ACHN (cell line): ENCODE measurements around the gene MACF1.
"Not testable (repeated sequence)": the region's sequence is repeated elsewhere in the genome, so short reads cannot be mapped to it uniquely, and the experiment has no call there.

Experiments
- DNase-seq: peaks from one replicate; pipeline ENCODE4 v3.0.0-alpha.2; 2015
- in situ Hi-C: cut with HindIII; loops from 2 replicates; pipeline ENCODE4 v1.10.0; 2017; ENCODE audit warnings: low sequenced_read_pairs, low pct_ligation_motif_present, low pct_unique_long_range_greater_than_20kb

MACF1 gene

DNA sequence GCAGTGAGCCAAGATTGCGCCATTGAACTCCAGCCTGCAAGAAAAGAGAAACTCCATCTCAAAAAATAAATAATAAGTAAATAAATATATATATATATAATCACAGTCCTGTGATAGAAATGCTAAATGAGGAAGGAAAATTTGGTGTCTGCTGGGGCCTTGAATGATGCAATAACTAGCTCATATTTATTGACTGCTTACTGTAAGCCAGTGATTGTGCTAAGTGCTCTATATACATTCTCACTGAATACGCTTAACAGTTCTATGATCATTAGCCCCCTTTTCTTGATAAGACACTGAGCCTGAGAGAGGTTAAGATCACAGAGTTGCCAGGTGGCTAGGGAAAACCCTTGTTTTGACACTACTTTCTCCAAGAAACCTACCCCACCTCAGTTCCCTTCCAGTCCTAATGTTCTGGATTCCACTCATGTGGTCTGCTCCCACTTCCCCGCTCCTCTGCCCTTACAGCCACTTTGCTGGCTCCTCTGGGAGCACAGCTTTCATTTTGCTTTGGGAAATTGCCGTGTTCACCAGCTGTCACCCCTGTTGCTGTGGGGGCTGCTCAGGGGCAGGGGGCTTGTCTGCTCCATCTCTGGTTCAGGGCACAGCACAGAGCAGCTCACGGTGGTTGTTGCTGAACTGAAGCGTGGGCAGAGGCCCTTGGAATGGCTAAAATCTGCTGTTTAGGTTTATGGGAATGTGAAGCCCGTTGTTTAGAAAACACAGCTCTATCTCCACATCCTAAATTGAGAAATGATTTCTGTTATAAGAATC, 284.5 kb downstream of the MACF1 start:
- in situ Hi-C loops = no loop called here
- DNase-seq = no peak

DNA sequence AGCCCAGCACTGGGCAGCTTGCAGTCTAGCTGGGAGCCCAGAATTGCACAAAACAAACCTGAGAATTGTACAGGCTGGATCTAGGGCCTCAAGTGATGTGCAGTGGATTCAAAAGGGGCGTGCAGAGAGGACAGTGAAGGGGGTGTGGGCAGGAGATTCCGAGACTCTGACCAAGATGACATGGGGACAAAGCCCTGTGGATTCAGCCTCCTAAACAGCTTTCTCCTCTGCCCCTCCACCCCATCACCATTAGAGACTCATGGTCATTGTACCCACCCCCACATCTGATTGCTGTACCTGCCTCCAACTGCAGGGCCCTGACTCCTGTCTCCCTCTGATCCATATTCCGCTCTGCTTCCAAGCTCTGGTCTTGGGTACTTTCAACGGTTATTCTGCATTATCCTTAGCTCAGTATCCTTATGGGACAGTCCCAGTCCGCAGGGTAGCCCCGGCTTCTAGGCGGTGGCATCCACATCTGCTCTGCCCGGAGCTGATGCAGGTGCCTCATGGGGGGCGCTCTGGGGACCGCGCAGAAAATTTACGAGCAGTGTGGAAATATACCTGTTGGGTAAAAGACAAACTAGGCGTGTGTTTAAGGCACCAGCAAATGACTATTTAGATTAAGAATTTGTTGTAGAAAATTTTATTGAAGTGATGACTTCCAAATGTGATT, 285.2 kb downstream of the MACF1 start:
- no peak for DNase-seq
- in situ Hi-C loops = no loop called here

DNA sequence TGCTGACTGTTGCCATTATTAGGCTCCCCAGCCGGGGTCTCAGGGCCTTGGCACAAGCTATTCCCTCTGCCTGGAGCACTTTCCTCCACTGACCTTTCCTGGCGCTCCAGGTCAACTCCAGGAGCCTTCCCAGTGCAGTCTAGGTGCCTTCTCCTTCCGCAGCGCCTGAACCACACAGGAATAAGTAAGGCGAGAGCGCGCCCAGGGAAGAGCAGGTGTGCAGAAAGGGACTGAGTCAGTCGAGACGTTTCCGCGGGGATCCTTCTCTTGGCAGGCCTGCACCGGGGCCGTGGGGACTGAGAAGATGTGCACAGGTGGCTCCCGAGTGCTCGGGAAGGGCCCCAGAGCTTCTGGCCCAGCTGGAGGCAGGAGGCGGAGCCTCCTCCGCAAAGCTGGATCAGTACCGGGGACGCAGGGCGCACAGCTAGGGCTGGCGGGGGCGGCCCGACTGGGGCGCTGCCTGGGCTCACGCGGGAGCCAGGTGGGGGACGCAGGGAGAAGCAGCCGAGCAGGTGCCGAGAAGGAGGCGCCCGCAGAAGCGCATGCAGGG, 286.2 kb downstream of the MACF1 start:
- in situ Hi-C loops = no loop called here
- DNase-seq = no peak

DNA sequence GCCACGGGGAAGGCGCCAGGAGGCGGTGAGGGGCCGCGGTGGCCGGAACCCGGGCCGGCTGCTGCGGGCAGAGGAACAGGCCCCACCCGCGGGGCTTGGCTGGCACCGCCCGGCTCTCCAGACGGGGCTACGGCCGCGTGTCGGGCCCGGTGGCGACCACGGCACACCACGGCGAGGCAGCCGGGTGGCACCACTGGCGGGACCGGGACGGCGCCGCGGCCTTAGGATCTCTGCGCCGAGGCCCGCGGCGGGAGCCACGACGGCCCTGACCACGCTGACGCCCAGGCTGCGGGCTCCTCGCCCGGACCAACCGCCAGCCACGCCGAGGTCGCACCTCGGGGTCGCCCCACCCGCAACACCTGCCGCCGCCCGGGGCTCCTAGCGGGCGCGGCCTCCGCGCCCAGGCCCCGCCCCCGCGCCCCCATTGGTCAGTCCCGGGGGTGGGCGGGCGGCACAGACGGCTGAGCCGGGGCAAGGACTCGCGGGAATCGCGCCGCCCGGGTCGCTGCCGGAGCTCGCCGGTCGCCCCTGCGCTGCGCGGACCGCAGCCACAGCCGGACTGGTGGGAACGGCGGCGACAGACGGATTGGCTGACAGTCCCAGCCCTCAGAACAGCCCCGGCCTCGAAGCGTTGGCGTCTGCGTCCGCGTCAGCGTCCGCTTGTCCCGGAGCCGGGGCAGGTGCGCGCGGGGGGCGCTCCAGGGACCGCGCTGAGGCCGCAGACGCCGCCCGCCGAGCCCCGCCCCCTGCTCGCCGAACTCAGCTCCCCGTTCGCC, 286.8 kb downstream of the MACF1 start, which contains the start of gene BMP8A:
Gene BMP8A, plus strand, starts transcription at position 491 of the 776 bp plus-strand sequence. CDS start 356 bp downstream, outside the sequence.
- DNase-seq = peak; percentile 53
- in situ Hi-C loops = no loop called here

DNA sequence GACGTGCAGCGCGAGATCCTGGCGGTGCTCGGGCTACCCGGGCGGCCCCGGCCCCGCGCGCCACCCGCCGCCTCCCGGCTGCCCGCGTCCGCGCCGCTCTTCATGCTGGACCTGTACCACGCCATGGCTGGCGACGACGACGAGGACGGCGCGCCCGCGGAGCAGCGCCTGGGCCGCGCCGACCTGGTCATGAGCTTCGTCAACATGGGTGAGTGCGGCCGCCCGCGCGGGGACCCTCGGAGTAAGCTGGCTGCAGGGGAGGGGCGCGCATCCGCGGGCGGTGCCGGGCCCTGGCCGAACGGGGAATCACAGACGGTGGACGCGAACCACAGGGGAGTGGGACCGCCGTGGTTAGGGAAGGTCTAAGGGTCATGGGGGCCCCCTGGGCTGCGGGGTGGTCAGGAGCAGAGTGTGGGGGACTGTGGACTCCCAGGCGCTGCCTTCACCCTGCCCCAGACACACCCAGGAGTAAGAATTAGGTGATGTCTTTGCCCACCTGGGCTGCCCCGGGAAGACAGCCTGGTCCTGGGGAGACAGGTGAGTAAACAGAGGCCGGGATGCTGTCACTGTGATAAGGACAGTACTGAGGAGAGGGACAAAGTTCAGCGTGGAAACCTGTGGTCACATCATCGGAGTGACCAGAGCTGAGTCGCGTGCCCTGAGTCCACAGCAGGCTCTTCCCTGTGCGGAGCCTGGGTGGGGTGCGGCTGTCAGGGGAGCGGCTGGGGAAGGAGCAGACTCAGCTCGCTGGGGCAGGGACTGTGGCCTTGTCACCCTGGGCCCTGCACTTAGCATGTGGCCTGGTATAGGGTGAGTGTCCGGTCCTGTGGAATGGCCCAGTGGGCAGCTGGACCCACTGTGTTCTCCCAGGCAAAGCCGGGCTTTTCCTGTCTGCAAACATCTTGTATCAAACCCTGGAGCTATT, 287.9 kb downstream of the MACF1 start:
- DNase-seq, in situ Hi-C loops: not testable (repeated sequence)

DNA sequence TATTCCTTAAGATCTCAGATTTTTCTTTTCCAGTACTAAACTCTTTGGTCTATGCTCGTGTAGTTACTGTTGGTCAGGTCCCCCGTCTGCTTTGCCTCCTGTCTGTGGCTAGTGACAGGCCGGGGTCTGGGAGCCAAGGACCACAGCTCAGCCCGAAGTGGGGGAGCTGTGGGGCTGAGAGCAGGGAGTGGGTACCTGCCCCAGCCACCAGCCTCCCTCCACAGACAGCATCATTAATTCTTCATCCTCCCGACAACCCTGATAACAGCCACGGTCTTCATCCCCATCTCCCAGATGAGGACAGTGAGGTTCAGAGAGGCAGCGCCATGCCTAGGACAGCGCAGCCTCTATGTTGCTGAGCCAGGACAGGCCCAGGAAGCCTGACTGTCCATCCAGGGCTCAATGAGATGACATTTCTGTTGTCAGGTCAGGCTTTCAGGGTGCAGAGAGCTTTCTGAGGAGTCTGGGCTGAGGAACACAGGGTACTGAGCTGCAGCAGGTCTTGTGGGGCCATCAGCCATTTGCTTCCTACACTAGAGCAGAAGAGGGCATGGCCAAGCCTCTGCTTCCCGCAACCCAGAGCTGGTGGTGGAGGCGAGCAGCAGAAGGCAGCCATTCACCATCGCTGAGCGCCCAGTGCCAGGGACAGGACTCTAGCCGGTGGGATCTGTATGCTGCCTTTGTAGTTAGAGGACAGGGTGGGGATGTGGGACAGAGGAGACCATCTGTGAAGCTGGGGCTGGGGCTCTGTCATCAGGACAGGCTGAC, 288.7 kb downstream of the MACF1 start:
- DNase-seq, in situ Hi-C loops: not testable (repeated sequence)

DNA sequence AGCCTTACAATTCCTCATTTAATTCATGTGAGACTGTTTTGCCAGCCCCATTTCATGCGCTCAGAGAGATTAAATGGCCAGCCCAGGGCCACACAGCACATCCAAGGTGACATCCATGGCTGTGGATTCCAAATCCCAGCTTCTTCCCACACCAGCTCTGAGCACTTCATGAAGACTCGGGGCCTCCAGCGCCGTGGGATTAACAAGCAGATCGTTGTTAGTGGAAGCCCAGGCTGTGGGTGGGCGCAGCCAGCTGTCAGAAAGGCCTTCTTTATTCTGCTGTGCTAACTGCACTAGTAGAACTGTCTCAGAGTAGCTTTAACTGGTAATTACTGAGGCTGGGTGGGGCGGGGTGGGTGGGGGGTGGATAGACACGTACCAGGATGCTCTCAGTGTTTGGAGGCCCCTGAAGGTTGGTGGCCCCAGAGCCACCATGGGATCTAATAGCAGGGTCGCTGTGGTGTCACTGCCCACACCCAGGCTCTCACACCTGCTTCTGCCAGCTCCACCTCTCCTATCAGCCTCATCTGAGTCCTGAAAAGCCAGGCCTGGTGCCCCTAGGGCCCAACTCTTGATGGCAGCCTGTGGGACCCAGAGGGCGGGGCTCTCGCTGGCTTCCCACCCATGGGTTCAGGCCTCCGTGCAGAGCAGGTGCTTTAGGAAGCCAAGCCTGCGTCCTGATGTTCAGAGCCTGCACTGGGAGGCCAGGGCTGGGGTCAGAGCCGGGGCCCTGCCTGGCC, 290.3 kb downstream of the MACF1 start:
- in situ Hi-C loops = no loop called here
- no peak for DNase-seq

DNA sequence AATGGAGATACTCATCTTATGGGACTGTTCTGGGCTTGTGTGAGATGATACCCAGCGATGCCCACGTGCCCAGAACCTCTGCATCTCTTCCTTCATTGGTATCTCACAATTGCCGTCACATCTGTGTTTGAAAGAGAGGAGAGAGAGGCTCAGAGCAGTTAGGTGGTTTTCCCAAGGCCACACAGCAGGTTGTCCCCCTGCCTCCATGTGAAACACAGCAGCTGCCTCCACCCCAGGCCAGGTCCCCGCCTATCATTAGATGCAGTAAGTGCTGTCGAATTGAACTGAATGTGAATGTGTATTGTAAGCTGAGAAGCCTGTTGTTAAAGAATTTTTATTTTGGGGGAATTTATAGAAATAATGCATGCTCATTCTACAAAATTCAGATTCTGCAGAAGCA, 292.0 kb downstream of the MACF1 start:
- DNase-seq, in situ Hi-C loops: not testable (repeated sequence)

DNA sequence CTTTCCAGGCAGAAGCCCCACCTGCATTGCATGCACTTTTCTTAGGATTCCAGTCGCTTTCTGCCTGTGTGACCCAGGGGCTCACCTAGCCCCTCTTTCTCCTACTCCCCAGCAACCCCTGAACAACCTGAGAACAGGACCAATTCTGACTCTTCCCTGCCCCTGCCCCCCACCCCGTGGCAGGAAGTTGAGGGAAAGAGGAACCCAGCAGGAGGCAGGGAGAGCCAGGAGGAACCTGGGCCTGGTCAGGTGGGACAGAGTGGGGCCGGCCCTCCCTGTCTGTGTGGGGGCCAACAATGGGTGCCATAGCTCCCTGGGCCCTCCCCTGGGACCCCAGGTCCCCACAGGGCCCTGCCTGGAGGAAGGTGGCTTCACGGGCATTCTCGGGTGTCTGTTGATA, 293.1 kb downstream of the MACF1 start:
- in situ Hi-C loops = no loop called here
- DNase-seq = no peak

DNA sequence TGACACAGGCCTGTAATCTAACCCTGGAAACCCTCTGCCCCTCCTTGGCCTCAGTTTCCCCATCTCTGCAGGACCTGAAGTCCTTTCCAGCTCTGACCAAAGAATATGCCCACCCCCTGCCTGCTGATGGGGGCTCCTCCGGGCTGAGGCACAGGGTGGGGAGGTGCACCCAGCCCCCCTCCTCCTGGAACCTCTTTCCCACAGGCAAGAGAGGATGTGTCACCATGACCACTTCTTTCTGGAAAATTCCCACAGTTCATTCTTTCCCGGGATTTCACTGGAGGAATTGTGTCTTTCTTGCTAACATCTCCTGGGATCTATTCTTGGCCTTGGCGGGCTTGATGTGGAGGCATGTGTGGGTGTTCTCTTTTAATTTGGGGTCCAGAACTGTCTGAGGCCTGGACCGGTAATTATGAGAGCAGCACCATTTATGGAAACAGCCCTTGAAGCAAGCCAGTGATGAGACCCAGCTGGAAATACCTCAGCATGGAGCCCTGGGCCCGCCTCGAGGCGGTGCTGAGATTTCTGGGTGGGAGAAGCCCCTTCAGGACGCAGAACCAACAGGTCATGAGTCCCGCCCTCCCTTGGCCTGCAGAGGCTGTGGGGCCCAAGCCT, 293.7 kb downstream of the MACF1 start:
- not testable (repeated sequence) for DNase-seq

DNA sequence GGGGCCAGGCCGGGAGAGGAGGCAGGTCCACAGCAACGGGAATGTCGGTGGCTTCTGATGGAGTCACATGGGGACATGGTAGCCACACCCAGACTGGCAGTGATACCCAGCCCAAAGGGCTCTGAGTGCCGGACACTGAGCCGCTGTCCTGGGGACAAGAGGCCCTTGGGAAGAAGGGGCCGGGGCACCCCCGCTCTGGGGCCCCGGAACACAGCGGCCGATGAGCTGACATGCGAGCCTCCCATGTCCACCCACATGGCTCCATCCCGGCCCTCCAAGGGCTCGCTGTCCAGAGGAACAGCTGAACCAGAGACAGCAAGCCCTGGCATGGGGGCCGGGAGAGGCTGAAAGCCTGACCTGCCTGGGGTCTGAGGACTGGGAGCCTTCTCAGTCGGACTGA, 294.3 kb downstream of the MACF1 start:
- DNase-seq, in situ Hi-C loops: not testable (repeated sequence)

More for the DNA sequence above, 293.7 kb downstream of the MACF1 start:
- in situ Hi-C loops = not testable (repeated sequence)

DNA sequence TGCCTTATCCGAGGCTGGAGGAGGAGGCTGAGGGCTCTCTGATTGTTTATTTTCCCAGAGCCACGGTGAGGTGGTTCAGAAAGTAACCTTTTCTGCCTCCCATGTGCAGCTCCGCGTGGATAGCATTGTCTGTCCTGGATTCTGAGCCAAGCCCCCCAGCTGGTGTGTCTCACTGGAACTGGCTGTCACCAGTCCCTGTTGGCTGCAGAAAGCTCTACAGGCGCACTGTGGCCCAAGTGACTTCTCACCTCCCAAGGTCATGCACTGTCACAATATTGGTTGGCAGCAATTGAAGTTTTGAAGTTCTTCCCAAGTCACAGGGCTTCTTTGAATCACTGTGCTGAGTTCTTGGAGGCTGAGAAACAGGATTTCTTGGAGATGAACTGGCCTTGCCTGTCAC, 295.2 kb downstream of the MACF1 start:
- in situ Hi-C loops = no loop called here
- no peak for DNase-seq

DNA sequence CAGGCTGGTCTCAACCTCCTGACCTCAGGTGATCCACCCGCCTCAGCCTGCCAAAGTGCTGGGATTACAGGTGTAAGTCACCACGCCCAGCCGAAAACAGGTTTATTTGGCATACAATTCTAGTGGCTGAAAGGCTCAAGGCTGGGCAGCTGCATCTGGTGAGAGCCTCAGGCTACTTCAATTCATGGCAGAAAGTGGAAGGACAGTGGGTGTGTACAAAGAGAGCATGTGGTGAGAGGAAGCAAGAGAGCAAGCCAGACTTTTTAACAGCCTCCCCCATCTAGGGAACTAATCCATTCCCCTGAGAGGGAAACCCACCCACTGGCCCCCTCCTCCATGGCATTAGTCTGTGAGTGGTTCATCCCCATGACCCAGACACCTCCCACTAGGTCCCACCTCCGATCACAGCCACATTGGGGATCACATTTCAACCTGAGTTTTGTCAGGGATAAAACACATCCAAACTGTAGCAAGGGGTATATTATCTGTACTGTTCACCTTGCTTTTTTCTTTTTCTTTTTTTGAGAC, 296.4 kb downstream of the MACF1 start:
- no peak for DNase-seq

DNA sequence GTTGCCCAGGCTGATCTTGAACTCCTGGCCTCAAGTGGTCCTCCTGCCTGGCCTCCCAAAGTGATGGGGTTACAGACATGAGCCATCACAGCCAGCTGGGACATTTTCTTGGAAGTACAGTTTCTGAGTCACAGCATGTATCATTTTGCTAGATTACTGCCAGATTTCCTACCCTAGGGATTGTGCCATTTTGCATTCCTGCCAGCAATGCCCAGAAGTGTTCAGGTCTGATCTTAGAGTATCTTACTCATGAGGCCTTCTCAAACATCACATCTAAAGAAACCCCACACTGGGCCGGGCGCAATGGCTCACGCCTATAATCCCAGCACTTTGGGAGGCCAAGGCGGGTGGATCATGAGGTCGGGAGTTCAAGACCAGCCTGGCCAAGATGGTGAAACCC, 297.2 kb downstream of the MACF1 start:
- in situ Hi-C loops = no loop called here
- DNase-seq = no peak

More for the DNA sequence above, 296.4 kb downstream of the MACF1 start:
- in situ Hi-C loops = no loop called here

DNA sequence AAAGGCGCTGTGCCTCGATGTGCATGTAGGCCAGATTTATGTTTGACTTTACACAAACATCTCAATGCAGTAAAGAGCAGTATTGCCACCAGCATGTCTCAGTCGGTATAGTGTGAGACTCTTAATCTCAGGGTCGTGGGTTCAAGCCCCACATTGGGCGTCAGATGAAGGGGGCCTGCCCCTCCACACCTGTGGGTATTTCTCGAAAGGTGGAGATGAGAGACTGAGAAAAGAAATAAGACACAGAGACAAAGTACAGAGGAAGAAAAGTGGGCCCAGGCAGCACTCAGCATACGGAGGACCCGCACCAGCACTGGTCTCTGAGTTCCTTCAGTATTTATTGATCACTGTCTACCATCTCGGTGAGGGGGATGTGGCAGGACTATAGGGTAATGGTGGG, 299.9 kb downstream of the MACF1 start:
- in situ Hi-C loops, DNase-seq: not testable (repeated sequence)

DNA sequence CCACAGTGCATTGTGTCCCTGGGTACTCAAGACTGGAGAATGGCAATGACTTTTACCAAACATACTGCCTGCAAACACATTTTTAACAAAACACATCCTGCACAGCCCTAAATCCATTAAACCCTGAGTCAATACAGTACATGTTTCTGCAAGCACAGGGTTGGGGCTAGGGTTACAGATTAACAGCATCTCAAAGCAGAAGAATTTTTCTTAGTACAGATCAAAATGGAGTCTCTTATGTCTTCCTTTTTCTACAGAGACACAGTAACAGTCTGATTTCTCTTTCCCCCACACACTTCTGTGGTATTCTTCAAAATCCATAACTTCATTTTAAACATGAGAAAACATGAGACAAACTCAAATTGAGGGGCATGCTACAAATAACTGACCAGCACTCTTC, 300.8 kb downstream of the MACF1 start:
- in situ Hi-C loops = no loop called here
- DNase-seq = no peak
